HAP-1 (cell line): Measurements from ENCODE around the gene LTO1.
A peak's percentile ranks its signal among the peaks of the same experiment; 100 is the strongest.
"Not testable (repeated sequence)": the region's sequence is repeated elsewhere in the genome, so short reads cannot be mapped to it uniquely, and the experiment has no call there.

ENCODE experiments used
- DNase-seq, 2 experiments: peaks; one replicate each; pipeline ENCODE4 v3.0.0-alpha.2; 2016 to 2020; ENCODE audit warnings: low spot score in 2 of 2
- H3K27me3 ChIP-seq: fragments of 250-450 bp; sonication (Bioruptor Pico); 2 replicates; pipeline ENCODE4 v1.5.1; 2020; ENCODE audit warnings: low read depth, mild to moderate bottlenecking, moderate library complexity
- H3K36me3 ChIP-seq: fragments of 250-450 bp; sonication (Bioruptor Pico); replicated peaks from 2 replicates; pipeline ENCODE4 v1.5.1; 2020; ENCODE audit warnings: mild to moderate bottlenecking
- H3K4me1 ChIP-seq: fragments of 250-450 bp; sonication (Bioruptor Pico); 2 replicates; pipeline ENCODE4 v1.5.1; 2020; ENCODE audit warnings: mild to moderate bottlenecking
- H3K4me3 ChIP-seq: fragments of 250-450 bp; sonication (Bioruptor Pico); 2 replicates; pipeline ENCODE4 v1.5.1; 2020; ENCODE audit warnings: mild to moderate bottlenecking, moderate library complexity
- H3K9me3 ChIP-seq: fragments of 250-450 bp; sonication (Bioruptor Pico); 2 replicates; pipeline ENCODE4 v1.5.1; 2020; ENCODE audit warnings: mild to moderate bottlenecking, moderate library complexity
- in situ Hi-C: fragments of 300-500 bp; cut with MboI; formaldehyde crosslinking; loops from 3 replicates; pipeline ENCODE4 v1.14.3; 2020; ENCODE audit warnings: low sequenced_read_pairs, inconsistent platforms, mixed read lengths

The LTO1 gene

GRCh38 chr11:69696749-69697468, 21.8 kb upstream of the LTO1 start:
- in situ Hi-C loops = no loop called here
- no peak for DNase-seq

GRCh38 chr11:69695995-69696394, 20.8 kb upstream of the LTO1 start:
- H3K4me1 ChIP-seq, in situ Hi-C loops, H3K36me3 ChIP-seq, H3K27me3 ChIP-seq, DNase-seq, H3K9me3 ChIP-seq, H3K4me3 ChIP-seq: not testable (repeated sequence)

More at GRCh38 chr11:69696749-69697468, 21.8 kb upstream of the LTO1 start:
- Histone ChIP-seq H3K4me1 (peaks cover 3% of the 10 kb centered on the region; the same call in 1 of the 2 replicates), H3K4me3 (no peak overlapping the region), H3K36me3 (no peaks in the 10 kb centered on the region), H3K9me3 (0 out of 2 replicates have a peak, but pooled peaks cover 4% of the 10 kb centered on the region), H3K27me3 (no peaks in the 10 kb centered on the region)

GRCh38 chr11:69695581-69695980, 20.4 kb upstream of the LTO1 start:
- Histone ChIP-seq H3K4me1 (peaks cover under 1% of the 10 kb centered on the region; the same call in 1 of the 2 replicates), H3K4me3 (no peak overlapping the region), H3K27me3 (no peaks in the 10 kb centered on the region), H3K9me3 (0 out of 2 replicates have a peak, but pooled peaks cover 4% of the 10 kb centered on the region), H3K36me3 (no peaks in the 10 kb centered on the region)
- in situ Hi-C loops = no loop called here
- DNase-seq = no peak

GRCh38 chr11:69694781-69695180, 19.6 kb upstream of the LTO1 start:
- no peaks in the 10 kb centered on the region for H3K36me3 ChIP-seq
- no peak overlapping the region for H3K4me3 ChIP-seq
- H3K4me1 ChIP-seq = no peaks in the 10 kb centered on the region
- H3K27me3 ChIP-seq = no peaks in the 10 kb centered on the region
- H3K9me3 ChIP-seq = 0 out of 2 replicates have a peak, but pooled peaks cover 4% of the 10 kb centered on the region
- no peak for DNase-seq
- in situ Hi-C loops = no loop called here

GRCh38 chr11:69692422-69692821, 17.3 kb upstream of the LTO1 start:
- no peak for DNase-seq
- Histone ChIP-seq H3K4me3 (no peak overlapping the region), H3K4me1 (no peaks in the 10 kb centered on the region), H3K27me3 (no peaks in the 10 kb centered on the region), H3K36me3 (no peaks in the 10 kb centered on the region), H3K9me3 (0 out of 2 replicates have a peak, but pooled peaks cover 4% of the 10 kb centered on the region)
- in situ Hi-C loops = no loop called here

GRCh38 chr11:69691463-69691862, 16.3 kb upstream of the LTO1 start:
- no peak for DNase-seq
- in situ Hi-C loops = no loop called here

GRCh38 chr11:69689484-69690319, 14.5 kb upstream of the LTO1 start:
- no peaks in the 10 kb centered on the region for H3K4me1 ChIP-seq
- 0 out of 2 replicates have a peak, but pooled peaks cover 4% of the 10 kb centered on the region for H3K9me3 ChIP-seq
- no peak for DNase-seq
- no peaks in the 10 kb centered on the region for H3K36me3 ChIP-seq
- no peak overlapping the region for H3K4me3 ChIP-seq
- no peaks in the 10 kb centered on the region for H3K27me3 ChIP-seq
- in situ Hi-C loops = loop anchor here (5.0 to 10.0 kb wide), 2 partner anchors 225 to 503 kb away; no protein-coding TSS in a partner anchor

More at GRCh38 chr11:69691463-69691862, 16.3 kb upstream of the LTO1 start:
- Histone ChIP-seq H3K4me3 (no peak overlapping the region), H3K36me3 (no peaks in the 10 kb centered on the region), H3K27me3 (no peaks in the 10 kb centered on the region), H3K4me1 (no peaks in the 10 kb centered on the region), H3K9me3 (0 out of 2 replicates have a peak, but pooled peaks cover 4% of the 10 kb centered on the region)

GRCh38 chr11:69687969-69688771, 13.0 kb upstream of the LTO1 start:
- not testable (repeated sequence) for H3K4me3 ChIP-seq, H3K36me3 ChIP-seq, H3K4me1 ChIP-seq, H3K9me3 ChIP-seq, H3K27me3 ChIP-seq, DNase-seq
- in situ Hi-C loops = loop anchor here (5.0 to 10.0 kb wide), 2 partner anchors 227 to 504 kb away; no protein-coding TSS in a partner anchor

GRCh38 chr11:69686856-69687255, 11.7 kb upstream of the LTO1 start:
- no peak for DNase-seq
- no peaks in the 10 kb centered on the region for H3K4me1 ChIP-seq
- in situ Hi-C loops = loop anchor here (5.0 to 10.0 kb wide), 2 partner anchors 228 to 505 kb away; no protein-coding TSS in a partner anchor
- H3K36me3 ChIP-seq = no peaks in the 10 kb centered on the region
- no peak overlapping the region for H3K4me3 ChIP-seq
- no peaks in the 10 kb centered on the region for H3K9me3 ChIP-seq
- no peaks in the 10 kb centered on the region for H3K27me3 ChIP-seq

GRCh38 chr11:69686452-69686851, 11.3 kb upstream of the LTO1 start:
- H3K36me3 ChIP-seq = no peaks in the 10 kb centered on the region
- DNase-seq = no peak
- H3K4me3 ChIP-seq = no peak overlapping the region
- no peaks in the 10 kb centered on the region for H3K4me1 ChIP-seq
- no peaks in the 10 kb centered on the region for H3K27me3 ChIP-seq
- H3K9me3 ChIP-seq = no peaks in the 10 kb centered on the region
- in situ Hi-C loops = loop anchor here (5.0 to 10.0 kb wide), 2 partner anchors 228 to 506 kb away; no protein-coding TSS in a partner anchor

- Histone ChIP-seq H3K4me3 (no peak overlapping the region), H3K27me3 (no peaks in the 10 kb centered on the region), H3K36me3 (no peaks in the 10 kb centered on the region), H3K9me3 (no peaks in the 10 kb centered on the region), H3K4me1 (no peaks in the 10 kb centered on the region)
- DNase-seq = no peak
- in situ Hi-C loops = loop anchor here (5.0 to 10.0 kb wide), 2 partner anchors 229 to 507 kb away; no protein-coding TSS in a partner anchor
Measured at GRCh38 chr11:69685348-69685747, 10.2 kb upstream of the LTO1 start.

- Histone ChIP-seq H3K27me3 (no peaks in the 10 kb centered on the region), H3K9me3 (no peaks in the 10 kb centered on the region), H3K4me3 (no peak overlapping the region), H3K36me3 (no peaks in the 10 kb centered on the region), H3K4me1 (no peaks in the 10 kb centered on the region)
- DNase-seq = no peak
- in situ Hi-C loops = loop anchor here (5.0 to 10.0 kb wide), 2 partner anchors 230 to 508 kb away; no protein-coding TSS in a partner anchor
Measured at GRCh38 chr11:69684651-69685050, 9.5 kb upstream of the LTO1 start.

- H3K27me3 ChIP-seq = no peaks in the 10 kb centered on the region
- H3K4me3 ChIP-seq = no peak overlapping the region
- in situ Hi-C loops = loop anchor here (10.0 kb wide), 1 partner anchor 231 kb away; no protein-coding TSS in a partner anchor
- H3K36me3 ChIP-seq = no peaks in the 10 kb centered on the region
- H3K4me1 ChIP-seq = no peaks in the 10 kb centered on the region
- H3K9me3 ChIP-seq = no peaks in the 10 kb centered on the region
- DNase-seq = peak in 1 of 2 experiments; percentile 42
Measured at GRCh38 chr11:69683764-69684333, 8.7 kb upstream of the LTO1 start.
